Left lobe of liver (tissue), 2 donors: Measurements from ENCODE around the gene PAX6. TPM values are rescaled to one million over a fixed set of nuclear protein-coding genes. Genes with fewer than 3 reads are reported as not detected.
"Not testable (repeated sequence)": the region's sequence is repeated elsewhere in the genome, so short reads cannot be mapped to it uniquely, and the experiment has no call there.

Experiments
- ATAC-seq: fragments of 200-7000 bp; cut with Tn5 transposase; one replicate; pipeline ENCODE4 v1.9.1; 2020; ENCODE audit warnings: mild to moderate bottlenecking, moderate library complexity
- DNase-seq: peaks from one replicate; pipeline ENCODE4 v3.0.0-alpha.2; 2020; ENCODE audit warnings: low spot score
- total RNA-seq: library from RNA; stranded (reverse); gene quantifications from one replicate; pipeline ENCODE4 v1.2.1, GENCODE V29; 2021
- donor health status: DM: no; HTN: no; CAD: no; lungs with moderate emphysema.
- donor health status: DM: no; HTN: yes; CAD: no.

PAX6 gene
- total RNA-seq, 1 donor from 2014 or later: not detected

- DNase-seq: no peak
- no peak for ATAC-seq
These were observed 31.7 kb downstream of the PAX6 start for GRCh38 chr11:31779374-31779791.

GRCh38 chr11:31772412-31772811 lies 38.7 kb downstream of the PAX6 start:
- ATAC-seq (peak; percentile 96), DNase-seq (no peak)

- ATAC-seq: no peak
- DNase-seq: no peak
These were observed 41.0 kb downstream of the PAX6 start for GRCh38 chr11:31770011-31770700.

GRCh38 chr11:31768749-31769640 lies 42.1 kb downstream of the PAX6 start:
- ATAC-seq (no peak), DNase-seq (no peak)

- no peak for DNase-seq
- ATAC-seq: no peak
These were observed 43.4 kb downstream of the PAX6 start for GRCh38 chr11:31767685-31768084.

DNA sequence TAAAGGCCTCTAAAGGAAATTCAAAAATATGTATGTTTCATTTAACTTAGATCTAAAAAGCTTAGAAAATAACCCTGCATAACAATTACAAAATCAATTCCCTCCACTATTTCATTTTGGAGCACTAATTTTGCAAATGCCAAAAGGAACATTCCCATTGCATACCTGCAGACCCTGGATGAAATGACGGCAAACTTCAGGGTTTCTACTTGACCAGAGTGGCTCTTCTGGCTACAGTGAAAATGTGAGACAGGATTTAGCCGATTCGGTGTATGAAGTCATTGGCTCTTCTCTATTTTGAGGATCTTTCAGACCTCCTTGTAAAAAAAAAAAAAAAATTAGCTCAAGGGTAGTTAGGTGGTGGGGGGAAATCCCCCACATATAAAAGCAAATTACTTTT lies 44.1 kb downstream of the PAX6 start:
- DNase-seq: no peak
- ATAC-seq: no peak

DNA sequence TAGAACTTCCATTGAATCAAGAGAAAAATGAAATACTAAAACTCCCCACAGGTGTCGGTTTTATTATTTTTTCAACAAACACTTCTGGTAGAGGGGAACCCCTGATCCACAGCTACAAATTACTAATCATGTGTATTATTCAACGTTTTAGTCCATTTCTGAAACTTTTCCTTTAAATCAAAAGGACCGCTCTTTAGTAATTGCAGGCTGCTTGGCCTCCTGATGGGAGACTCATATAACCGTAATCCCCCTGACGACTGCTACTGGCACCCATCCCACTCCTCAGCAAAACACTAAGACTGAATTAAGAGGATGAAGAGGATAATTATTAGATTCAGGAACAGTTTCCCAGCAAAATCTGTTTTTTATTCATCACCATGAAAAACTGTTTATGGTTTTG lies 46.4 kb downstream of the PAX6 start:
- ATAC-seq (no peak), DNase-seq (no peak)

- ATAC-seq (no peak), DNase-seq (no peak)
These were observed 46.9 kb downstream of the PAX6 start for GRCh38 chr11:31764261-31764660.

DNA sequence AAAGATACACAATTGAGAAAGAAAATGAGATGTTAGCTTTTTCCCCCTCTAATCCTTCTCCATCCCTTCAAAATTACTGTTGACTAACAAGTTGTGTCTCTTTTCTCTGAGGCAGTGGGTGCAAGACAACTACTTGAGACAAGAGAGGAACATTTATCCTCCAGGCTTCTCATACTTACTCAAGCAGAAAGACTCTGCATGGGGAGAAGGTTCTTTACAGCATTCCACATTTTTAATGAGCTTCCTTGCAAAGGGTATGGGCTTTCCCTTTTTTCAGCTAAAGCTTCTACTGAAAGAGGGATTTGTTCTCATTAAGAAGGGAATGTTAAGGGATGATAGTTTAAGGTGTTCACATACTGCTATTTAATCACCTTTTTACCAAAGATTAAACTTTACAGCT lies 47.8 kb downstream of the PAX6 start:
- DNase-seq (no peak), ATAC-seq (no peak)

GRCh38 chr11:31761636-31762035 lies 49.5 kb downstream of the PAX6 start:
- no peak for ATAC-seq
- no peak for DNase-seq

DNA sequence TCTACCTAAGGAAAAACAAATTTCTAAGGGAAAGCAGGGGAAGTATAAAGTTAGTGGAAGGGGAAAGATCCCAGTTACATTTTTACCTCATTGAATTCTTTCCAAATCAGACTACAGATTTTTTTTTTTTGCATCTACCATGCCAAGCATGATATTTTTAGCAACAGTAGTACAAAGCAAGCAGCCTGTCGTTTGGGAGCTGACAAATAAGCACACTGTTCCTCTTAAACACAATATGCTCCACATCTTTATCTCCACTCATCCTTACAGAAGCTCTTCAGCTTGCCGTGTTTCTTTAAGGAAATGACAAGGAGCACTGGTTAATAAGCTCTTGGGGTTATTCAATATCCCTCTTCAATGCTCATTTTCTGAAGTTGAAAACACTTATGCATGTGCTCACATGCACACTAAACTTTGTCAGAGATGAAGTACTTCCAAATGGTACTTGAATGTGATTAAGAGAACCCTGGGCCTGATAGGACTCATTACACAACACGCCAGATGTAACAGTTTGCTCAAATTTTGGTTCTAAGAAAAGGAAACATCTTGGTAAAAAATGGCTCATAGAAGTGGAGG lies 53.8 kb downstream of the PAX6 start:
- ATAC-seq: peak; percentile 48

DNA sequence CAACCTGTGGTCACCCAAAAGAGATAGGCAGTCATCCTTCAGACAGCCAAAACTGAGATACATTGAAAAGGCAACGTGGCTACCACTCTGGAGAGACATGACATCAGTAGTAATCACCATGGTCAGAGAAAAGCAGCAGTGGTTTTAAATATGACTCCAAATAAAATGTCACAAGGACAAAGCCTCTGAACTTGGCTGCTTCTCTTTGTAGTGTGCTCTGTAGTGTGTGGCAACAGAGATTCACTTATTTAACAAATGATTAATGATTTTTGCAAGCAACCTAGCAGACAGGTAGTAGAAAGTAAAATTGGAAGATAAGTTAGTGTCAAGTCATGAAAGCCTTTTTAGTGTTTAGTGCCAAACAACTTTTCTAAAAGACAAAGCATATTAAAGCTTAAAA lies 63.5 kb downstream of the PAX6 start:
- ATAC-seq (peak; percentile 52), DNase-seq (no peak)

More for the DNA sequence above, 53.8 kb downstream of the PAX6 start:
- no peak for DNase-seq

- not testable (repeated sequence) for ATAC-seq, DNase-seq
These were observed 70.3 kb downstream of the PAX6 start for GRCh38 chr11:31740731-31741368.

- DNase-seq: no peak
- ATAC-seq: no peak
These were observed 71.0 kb downstream of the PAX6 start for GRCh38 chr11:31740131-31740530.
